Fibroblast of lung (primary cell): Measurements from ENCODE around the gene OSBPL1A.

Source experiments
- CTCF ChIP-seq, 2 donors: IDR thresholded peaks in 1 of 2; conservative IDR thresholded peaks in 1 of 2; 1 replicate in 1 of 2; 2 replicates in 1 of 2; pipeline ENCODE4 v1.5.1; 2011 to 2012; ENCODE audit warnings: low read length in 2 of 2, control low read depth in 1 of 2, inconsistent platforms in 1 of 2, low read depth in 1 of 2, mild to moderate bottlenecking in 1 of 2
- EZH2 ChIP-seq: IDR thresholded peaks from 2 replicates; pipeline ENCODE4 v1.5.1; 2012; ENCODE audit warnings: low read length, control low read depth, mild to moderate bottlenecking; ENCODE audit errors: missing control alignments

DNA sequence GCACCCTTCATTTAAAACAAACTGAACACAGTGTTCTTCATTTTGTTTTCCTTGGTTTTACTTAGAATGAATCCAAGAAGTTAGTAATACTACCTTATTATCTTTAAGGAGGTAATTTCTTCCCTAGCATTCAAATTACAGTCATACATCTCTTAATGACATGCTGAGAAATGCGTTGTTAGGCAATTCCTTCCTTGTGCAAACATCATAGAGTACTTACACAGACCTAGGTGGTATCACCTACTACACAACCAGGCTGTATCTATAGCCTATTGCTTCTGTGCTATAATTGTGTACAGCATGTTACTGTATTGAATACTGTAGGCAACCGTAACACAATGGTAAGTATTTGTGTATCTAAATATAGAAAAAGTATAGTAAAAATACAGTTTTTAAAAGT lies 267.1 kb downstream of the OSBPL1A start:
- TF ChIP-seq CTCF (conservative IDR thresholded peaks at IDR 0.05 in 1 of 2, IDR thresholded peaks at IDR 0.05 in 1 of 2; ENCODE audit: low read depth in 1 of 2, low read length in 2 of 2): no peak
- no peak for TF ChIP-seq EZH2
